Measurements from ENCODE around the gene PEX14.
"Not testable (repeated sequence)": the region's sequence is repeated elsewhere in the genome, so short reads cannot be mapped to it uniquely, and the experiment has no call there.

PEX14 gene

DNA sequence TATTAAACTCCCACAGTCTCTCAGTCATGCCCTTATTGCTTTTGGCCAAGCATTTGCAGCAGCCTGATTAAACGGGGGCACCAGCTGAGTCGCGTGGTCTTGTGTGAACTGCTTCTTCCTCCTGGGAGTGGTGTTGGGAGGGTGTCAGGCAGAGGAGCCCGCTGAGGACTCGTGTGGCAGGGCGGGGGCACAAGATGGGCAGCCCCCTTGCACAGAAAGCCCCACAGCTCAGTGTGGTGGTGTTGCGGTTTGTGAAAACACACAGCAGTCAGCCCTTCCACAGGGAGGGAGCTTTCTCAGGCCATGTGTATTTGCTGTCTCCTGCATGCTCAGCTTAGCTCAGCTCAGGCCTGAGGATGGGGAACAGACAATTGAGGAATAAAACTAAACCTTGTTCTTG, 22.4 kb downstream of the PEX14 start:
- DNase-seq, result no peak

GRCh38 chr1:10498231-10498630, 23.5 kb downstream of the PEX14 start:
- no peak for DNase-seq

DNA sequence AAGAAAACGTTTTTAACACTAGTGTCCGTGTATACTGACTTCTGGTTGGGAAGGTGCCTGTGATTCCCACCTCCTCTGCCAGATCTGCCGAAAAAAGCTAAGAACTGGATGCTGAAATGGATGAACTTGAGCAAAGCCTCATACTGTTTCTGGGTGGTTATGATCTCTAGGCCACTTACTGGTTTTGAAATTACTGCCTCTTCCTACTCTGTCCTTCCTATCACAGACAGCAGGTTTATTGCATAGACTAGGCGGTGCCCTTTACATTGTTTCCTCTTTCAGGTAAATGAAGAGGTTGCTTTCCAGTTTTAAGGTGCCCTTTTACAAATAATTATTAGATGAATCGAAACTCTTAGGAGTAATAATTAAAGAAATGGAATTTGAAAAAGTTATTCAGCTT, 27.5 kb downstream of the PEX14 start:
- DNase-seq, result no peak

DNA sequence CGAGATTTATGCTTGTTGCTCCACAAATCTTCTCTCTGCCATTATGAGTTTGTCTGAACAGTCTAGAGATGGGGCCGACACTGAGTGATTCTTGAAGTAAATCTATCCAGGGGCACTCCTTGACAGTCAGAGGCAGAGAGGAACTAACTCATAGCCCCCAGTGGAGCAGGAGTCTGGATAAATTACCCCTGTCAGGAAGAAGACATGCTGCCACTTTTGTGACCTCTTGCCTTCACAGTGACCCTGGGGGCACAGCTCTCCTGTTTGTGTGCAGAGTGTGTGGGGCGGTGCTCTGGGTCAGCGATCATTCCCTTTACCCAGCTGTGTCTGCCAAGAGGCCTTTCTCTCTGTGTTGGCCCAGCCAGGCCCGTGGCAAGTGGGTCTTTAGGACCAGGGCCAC, 29.5 kb downstream of the PEX14 start:
- DNase-seq, result no peak

GRCh38 chr1:10506046-10506676, 31.4 kb downstream of the PEX14 start:
- not testable (repeated sequence) for DNase-seq

DNA sequence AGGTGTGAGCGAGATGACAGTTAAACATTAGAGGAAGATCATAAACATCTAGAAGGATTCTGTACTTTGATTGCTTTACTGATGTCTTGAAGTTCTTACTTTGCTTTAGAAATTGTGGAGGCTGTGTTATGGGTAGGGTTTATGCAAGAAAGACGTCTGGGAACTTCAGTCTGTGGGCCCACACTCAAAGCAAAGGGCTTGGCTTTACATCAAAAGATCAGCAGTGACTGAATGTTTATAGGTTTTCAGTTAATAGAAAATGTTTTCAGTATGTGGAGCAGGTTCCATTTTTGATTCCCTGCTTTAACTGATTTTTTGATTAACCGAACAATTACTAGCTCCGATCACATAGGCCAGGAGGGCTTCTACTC, 31.9 kb downstream of the PEX14 start:
- no peak for DNase-seq

- peak; percentile 33 to 37 for DNase-seq
Measured at GRCh38 chr1:10507111-10507879, 32.5 kb downstream of the PEX14 start.

- DNase-seq, result peak; percentile 30 to 56
Measured at GRCh38 chr1:10508511-10508951, 33.8 kb downstream of the PEX14 start.

- no peak for DNase-seq
Measured at GRCh38 chr1:10509809-10510509, 35.2 kb downstream of the PEX14 start.

DNA sequence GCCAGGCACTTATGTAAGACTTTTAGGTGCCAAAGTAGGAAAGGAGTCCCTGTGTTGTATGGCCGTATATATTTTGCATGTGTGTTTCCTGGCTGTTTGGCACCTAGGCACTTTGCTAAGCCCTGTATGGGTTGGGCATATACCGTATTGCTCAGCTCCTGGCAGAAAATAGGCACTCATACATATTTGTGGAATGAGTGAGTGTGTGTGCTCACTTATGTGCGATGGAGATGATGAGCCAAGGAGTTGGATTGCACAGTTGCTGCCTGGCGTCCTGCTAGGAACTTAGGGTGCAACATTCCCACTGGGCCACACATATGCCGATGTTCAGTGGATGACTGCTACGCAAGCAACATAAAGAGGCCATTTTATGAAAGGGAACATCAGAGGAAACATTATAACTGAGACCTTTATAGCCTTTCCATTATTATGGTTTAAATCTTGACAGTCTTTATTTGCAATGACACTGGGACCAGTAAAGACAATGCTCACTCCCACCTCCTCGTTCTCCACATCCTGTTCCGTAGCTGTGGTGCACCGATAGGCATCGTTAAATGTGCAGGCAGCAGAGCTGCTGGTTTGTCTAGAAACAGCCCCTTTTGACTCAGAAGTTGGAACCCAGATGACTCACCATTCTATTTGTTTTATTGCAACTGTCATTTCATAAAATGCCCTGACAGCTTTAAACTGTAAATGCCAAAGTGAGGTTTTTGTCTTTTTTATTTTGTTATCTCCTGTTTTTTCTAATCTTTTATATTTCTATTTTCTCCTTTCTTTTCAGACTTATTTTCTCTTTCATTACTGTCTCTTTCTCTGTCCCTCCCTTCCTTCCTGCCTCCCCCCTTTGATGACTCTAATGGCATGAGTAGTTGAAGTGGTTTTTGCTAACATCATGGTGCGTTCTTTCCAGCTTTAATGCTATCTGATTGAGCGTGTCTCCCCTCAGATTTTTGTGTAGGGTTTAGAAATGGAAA, 36.1 kb downstream of the PEX14 start:
- DNase-seq, result no peak

DNA sequence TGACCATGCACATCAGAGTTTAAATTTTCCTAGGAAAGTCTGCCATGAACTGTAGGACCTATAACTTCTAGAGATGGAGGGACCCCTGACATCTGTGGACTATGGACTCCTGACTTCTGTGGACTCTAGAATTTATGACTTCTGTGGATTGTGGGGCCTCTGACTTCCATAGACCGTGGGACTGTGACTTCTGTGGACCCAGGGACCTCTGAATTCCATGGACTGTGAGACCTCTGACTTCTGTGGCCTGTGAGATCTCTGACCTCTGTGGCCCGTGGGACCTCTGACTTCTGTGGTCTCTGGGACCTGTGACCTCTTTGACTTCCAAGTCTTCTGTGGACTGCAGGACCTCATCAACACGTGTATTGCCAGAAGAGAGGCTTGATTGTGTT, 36.7 kb downstream of the PEX14 start:
- no peak for DNase-seq

DNA sequence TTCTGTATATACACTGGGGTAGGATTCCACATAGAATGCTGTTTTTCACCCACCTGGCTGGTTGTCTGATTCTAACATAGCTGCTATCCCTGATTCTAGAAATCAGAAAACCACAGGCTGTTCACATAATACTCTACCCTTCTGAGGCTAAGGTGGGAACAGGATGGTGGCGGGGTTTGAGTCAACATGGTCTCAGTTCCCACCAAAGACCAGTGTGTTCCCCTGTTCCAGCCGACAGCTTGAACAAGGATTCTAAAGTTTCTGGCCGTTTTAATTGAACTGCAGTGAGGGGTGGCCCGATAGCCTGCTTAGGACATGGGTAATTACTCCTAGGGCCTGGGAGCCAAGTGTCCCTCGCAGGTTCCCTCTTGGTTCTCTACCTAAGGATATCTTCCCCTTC, 38.4 kb downstream of the PEX14 start:
- DNase-seq, result no peak

DNA sequence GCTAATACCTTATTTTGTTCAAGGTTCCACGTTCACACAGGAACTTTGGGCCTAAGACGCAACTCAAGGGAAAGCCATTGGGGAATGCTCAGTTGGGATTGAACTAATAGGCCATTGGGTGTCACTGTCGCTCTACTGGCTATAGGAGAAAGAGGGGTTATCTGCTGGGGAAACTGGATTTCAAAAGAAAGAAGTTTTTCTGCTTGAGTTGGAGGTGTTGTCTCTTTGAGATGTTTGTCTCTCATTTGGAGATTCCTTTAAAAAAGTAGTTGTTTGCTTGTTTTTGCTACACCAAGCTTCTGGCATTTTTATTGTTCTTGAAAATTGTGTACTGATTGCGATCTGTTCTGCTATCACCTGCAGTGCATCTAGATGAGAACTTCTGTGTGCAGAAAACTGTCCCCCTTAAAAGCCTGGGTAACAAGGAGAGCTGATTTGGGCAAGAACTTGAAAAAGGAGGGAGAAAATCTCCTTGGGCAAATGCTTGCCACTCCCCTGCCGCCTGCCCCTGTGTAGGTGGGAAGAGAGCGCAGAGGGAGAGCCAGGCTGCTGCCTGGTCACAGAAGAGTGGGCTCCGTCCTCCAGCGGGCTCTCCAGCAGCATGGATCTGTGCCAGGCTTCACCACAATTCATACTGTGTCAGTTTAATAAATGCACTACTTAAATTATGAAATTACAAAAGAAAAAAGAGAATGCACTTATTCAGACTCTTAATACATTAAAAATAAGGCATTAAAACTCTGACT, 39.9 kb downstream of the PEX14 start:
- peak; percentile 25 to 34 for DNase-seq

- DNase-seq, result no peak
Measured at GRCh38 chr1:10515301-10515975, 40.7 kb downstream of the PEX14 start.

GRCh38 chr1:10515976-10516750, 41.4 kb downstream of the PEX14 start:
- no peak for DNase-seq

GRCh38 chr1:10516925-10517676, 42.4 kb downstream of the PEX14 start:
- DNase-seq, result no peak

DNA sequence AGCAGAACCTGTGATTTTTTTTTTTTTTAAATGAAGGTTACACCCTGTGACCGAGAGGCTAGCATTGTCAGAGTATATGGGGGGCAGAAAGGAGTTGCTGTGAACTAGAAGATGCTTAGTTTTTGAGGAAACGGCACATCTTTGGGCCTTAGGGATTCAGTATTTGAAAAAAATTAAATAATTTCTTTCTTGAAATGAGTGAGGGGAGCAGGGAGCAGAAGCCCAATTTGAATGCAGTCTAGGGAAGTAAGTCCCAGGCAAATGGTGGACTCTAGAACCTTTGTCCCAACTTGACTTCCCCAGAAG, 42.9 kb downstream of the PEX14 start:
- no peak for DNase-seq

GRCh38 chr1:10519016-10519417, 44.3 kb downstream of the PEX14 start:
- DNase-seq, result peak; percentile 63 to 66

DNA sequence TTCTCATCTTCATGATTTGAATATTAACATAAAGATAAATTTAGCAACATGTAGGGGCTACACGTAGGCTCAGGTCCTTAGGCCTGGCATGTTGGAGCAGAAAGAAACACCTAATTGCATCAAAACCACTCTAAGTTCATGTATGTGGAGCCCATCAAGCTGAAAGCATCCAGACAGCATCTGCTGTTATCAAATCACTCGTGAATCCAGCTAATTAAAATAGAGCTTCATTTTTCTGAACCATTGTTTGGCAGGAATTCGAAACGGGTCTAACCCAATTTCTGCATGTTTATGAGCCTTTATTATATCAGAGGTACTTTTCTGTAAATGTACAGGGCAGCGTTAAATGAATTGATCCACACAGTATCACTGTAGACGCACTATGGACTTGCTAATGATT, 45.7 kb downstream of the PEX14 start:
- no peak for DNase-seq

GRCh38 chr1:10520952-10521351, 46.2 kb downstream of the PEX14 start:
- DNase-seq, result no peak

Measured in NCI-H187 (cell line).